Measurements from ENCODE around the gene HNRNPA2B1.

GRCh38 chr7:26216049-26216448, 15.5 kb upstream of the HNRNPA2B1 start:
- TF ChIP-seq CTCF (IDR thresholded peaks at IDR 0.05; ENCODE audit: insufficient read depth, low read length, poor library complexity, severe bottlenecking) (no peak), EZH2phosphoT487 (conservative IDR thresholded peaks at IDR 0.05; ENCODE audit: low read length) (no peak)

Data from SU-DHL-6 (cell line).